ENCODE results near the gene RBM6. TPM values are rescaled to one million over a fixed set of nuclear protein-coding genes. Genes with fewer than 3 reads are reported as not detected.

The RBM6 gene
- total and polyA plus RNA-seq, 2 donors (not counting 1 experiment from before 2014, with no cell fraction given): 40.1 to 46.1 TPM

DNA sequence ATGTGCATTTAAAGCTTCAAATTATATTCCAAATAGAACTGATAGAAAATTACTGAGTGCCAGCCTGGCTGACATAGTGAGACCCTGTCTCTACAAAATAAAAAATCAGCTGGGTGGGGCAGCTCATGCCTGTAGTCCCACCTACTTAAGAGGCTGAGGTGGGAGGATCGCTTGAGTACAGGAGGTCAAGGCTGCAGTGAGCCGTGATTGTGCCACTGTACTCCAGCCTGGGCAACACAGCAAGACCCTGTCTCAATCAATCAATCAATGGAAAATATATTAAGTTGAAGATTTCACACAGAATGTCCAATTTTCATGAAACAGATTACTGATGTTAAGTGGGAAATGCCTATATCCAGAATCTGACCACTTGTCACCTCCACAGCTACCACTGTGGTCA is 14.5 kb upstream of the RBM6 start:
- no peak overlapping the region for H3K4me2 ChIP-seq (ENCODE audit: extremely low read depth, insufficient read depth, low read length)
- H3K4me3 ChIP-seq (replicated peaks in 1 of 4; ENCODE audit: control extremely low read depth in 1 of 4, insufficient read depth in 1 of 4, low read depth in 3 of 4, low read length in 4 of 4): no peak overlapping the region
- no peak overlapping the region for H2AFZ ChIP-seq (ENCODE audit: low read length)
- no peak for DNase-seq (ENCODE audit: low read depth in 2 of 2)
- H3K36me3 ChIP-seq (ENCODE audit: control insufficient read depth, insufficient read depth, low read length): no peaks in the 10 kb centered on the region
- no peak for TF ChIP-seq EZH2 (IDR thresholded peaks at IDR 0.05; ENCODE audit: low read length, missing control alignments)
- TF ChIP-seq, protein P1, sequence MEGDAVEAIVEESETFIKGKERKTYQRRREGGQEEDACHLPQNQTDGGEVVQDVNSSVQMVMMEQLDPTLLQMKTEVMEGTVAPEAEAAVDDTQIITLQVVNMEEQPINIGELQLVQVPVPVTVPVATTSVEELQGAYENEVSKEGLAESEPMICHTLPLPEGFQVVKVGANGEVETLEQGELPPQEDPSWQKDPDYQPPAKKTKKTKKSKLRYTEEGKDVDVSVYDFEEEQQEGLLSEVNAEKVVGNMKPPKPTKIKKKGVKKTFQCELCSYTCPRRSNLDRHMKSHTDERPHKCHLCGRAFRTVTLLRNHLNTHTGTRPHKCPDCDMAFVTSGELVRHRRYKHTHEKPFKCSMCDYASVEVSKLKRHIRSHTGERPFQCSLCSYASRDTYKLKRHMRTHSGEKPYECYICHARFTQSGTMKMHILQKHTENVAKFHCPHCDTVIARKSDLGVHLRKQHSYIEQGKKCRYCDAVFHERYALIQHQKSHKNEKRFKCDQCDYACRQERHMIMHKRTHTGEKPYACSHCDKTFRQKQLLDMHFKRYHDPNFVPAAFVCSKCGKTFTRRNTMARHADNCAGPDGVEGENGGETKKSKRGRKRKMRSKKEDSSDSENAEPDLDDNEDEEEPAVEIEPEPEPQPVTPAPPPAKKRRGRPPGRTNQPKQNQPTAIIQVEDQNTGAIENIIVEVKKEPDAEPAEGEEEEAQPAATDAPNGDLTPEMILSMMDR (conservative IDR thresholded peaks at IDR 0.05 in 1 of 2, IDR thresholded peaks at IDR 0.05 in 1 of 2; ENCODE audit: low read depth in 1 of 2, low read length in 2 of 2): no peak
- H3K27ac ChIP-seq (ENCODE audit: insufficient read depth, low read length): no peak overlapping the region
- no peaks in the 10 kb centered on the region for H3K27me3 ChIP-seq (ENCODE audit: control insufficient read depth, insufficient read depth, low read length)
- H4K20me1 ChIP-seq (ENCODE audit: control insufficient read depth, extremely low read depth, insufficient read depth, low read length): no peaks in the 10 kb centered on the region
- H3K9ac ChIP-seq (ENCODE audit: insufficient read depth, low read length): no peak overlapping the region
- peaks cover 5% of the 10 kb centered on the region for H3K4me1 ChIP-seq (ENCODE audit: control insufficient read depth, extremely low read depth, insufficient read depth, low read length)
- peaks cover 2% of the 10 kb centered on the region for H3K79me2 ChIP-seq (ENCODE audit: control insufficient read depth, insufficient read depth, low read length)
- no peaks in the 10 kb centered on the region for H3K9me3 ChIP-seq (ENCODE audit: control insufficient read depth, insufficient read depth, low read depth, low read length)

DNA sequence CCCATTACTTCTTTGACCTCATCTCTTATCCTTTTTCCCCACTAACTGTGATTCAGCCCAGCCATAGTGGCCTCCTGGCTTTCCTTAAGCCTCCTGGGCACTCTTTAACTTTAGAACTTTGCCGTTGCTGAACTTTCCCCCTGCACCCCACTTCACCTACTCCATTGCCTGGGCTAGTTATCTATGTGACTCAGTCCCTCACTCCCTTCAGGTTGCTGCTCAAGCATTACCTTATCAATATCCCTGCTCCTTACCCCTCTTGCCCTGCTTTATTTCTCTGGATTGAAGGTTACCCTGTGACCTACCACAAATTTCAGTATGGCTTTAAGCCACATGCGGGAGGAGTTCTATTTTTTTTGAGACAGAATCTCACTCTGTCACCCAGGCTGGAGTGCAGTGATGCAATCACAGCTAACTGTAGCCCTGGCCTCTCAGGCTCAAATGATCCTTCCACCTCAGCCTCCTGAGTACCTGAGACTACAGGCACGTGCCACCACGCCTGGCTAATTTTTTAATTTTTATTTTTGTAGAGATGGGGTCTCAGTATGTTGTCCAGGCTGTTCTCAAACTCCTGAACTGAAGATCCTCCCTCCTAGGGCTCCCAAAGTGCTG is 13.7 kb upstream of the RBM6 start:
- H3K4me2 ChIP-seq (ENCODE audit: extremely low read depth, insufficient read depth, low read length): no peak overlapping the region
- H3K27me3 ChIP-seq (ENCODE audit: control insufficient read depth, insufficient read depth, low read length): no peaks in the 10 kb centered on the region
- peaks cover 5% of the 10 kb centered on the region for H3K4me1 ChIP-seq (ENCODE audit: control insufficient read depth, extremely low read depth, insufficient read depth, low read length)
- DNase-seq (ENCODE audit: low read depth in 2 of 2): no peak
- H3K27ac ChIP-seq (ENCODE audit: insufficient read depth, low read length): no peak overlapping the region
- H3K9ac ChIP-seq (ENCODE audit: insufficient read depth, low read length): no peak overlapping the region
- H3K36me3 ChIP-seq (ENCODE audit: control insufficient read depth, insufficient read depth, low read length): no peaks in the 10 kb centered on the region
- peaks cover 2% of the 10 kb centered on the region for H3K79me2 ChIP-seq (ENCODE audit: control insufficient read depth, insufficient read depth, low read length)
- no peaks in the 10 kb centered on the region for H3K9me3 ChIP-seq (ENCODE audit: control insufficient read depth, insufficient read depth, low read depth, low read length)
- H4K20me1 ChIP-seq (ENCODE audit: control insufficient read depth, extremely low read depth, insufficient read depth, low read length): no peaks in the 10 kb centered on the region
- no peak for TF ChIP-seq EZH2 (IDR thresholded peaks at IDR 0.05; ENCODE audit: low read length, missing control alignments)
- TF ChIP-seq, protein P1 (conservative IDR thresholded peaks at IDR 0.05 in 1 of 2, IDR thresholded peaks at IDR 0.05 in 1 of 2; ENCODE audit: low read depth in 1 of 2, low read length in 2 of 2): no peak
- no peak overlapping the region for H2AFZ ChIP-seq (ENCODE audit: low read length)
- H3K4me3 ChIP-seq (replicated peaks in 1 of 4; ENCODE audit: control extremely low read depth in 1 of 4, insufficient read depth in 1 of 4, low read depth in 3 of 4, low read length in 4 of 4): no peak overlapping the region

DNA sequence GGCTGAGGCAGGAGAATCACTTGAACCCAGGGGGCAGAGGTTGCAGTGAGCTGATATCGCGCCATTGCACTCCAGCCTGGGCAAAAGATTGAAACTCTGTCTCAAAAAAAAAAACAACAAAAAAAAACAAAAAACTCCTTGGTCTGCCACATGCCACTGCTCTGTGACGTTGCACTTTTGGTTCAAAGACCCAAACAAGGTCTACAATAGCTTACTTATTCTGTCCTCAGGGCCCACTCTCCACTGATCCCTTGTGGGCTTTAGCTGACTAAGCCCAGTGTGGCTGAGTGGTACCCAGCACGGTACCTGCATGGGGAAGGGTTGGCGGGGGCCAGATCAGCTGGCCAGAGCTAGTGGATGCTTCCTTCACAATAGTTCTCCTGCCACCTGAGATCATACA is 12.2 kb upstream of the RBM6 start:
- H3K4me3 ChIP-seq (replicated peaks in 1 of 4; ENCODE audit: control extremely low read depth in 1 of 4, insufficient read depth in 1 of 4, low read depth in 3 of 4, low read length in 4 of 4): no peak overlapping the region
- no peaks in the 10 kb centered on the region for H3K27me3 ChIP-seq (ENCODE audit: control insufficient read depth, insufficient read depth, low read length)
- no peak overlapping the region for H2AFZ ChIP-seq (ENCODE audit: low read length)
- H3K4me2 ChIP-seq (ENCODE audit: extremely low read depth, insufficient read depth, low read length): no peak overlapping the region
- DNase-seq (ENCODE audit: low read depth in 2 of 2): no peak
- no peaks in the 10 kb centered on the region for H4K20me1 ChIP-seq (ENCODE audit: control insufficient read depth, extremely low read depth, insufficient read depth, low read length)
- TF ChIP-seq, protein P1 (conservative IDR thresholded peaks at IDR 0.05 in 1 of 2, IDR thresholded peaks at IDR 0.05 in 1 of 2; ENCODE audit: low read depth in 1 of 2, low read length in 2 of 2): no peak
- no peak for TF ChIP-seq EZH2 (IDR thresholded peaks at IDR 0.05; ENCODE audit: low read length, missing control alignments)
- no peaks in the 10 kb centered on the region for H3K9me3 ChIP-seq (ENCODE audit: control insufficient read depth, insufficient read depth, low read depth, low read length)
- no peak overlapping the region for H3K9ac ChIP-seq (ENCODE audit: insufficient read depth, low read length)
- no peak overlapping the region for H3K27ac ChIP-seq (ENCODE audit: insufficient read depth, low read length)
- H3K36me3 ChIP-seq (ENCODE audit: control insufficient read depth, insufficient read depth, low read length): no peaks in the 10 kb centered on the region
- peaks cover 2% of the 10 kb centered on the region for H3K79me2 ChIP-seq (ENCODE audit: control insufficient read depth, insufficient read depth, low read length)
- peaks cover 5% of the 10 kb centered on the region for H3K4me1 ChIP-seq (ENCODE audit: control insufficient read depth, extremely low read depth, insufficient read depth, low read length)

Data from fibroblast of lung (primary cell).